Skin epidermis (tissue), 12 donors: ENCODE measurements around the gene IP6K3.
A peak's percentile ranks its signal among the peaks of the same experiment; 100 is the strongest.

Experiments
- H3K27ac ChIP-seq, 21 experiments: fragments of 200-600 bp; sonication (generic) in 11 of 21; one replicate each; pipeline ENCODE4 v1.5.0; 2020; ENCODE audit warnings: mild to moderate bottlenecking in 3 of 21, inconsistent platforms in 2 of 21, moderate library complexity in 2 of 21
- H3K4me3 ChIP-seq, 7 experiments: fragments of 200-600 bp; sonication (generic) in 2 of 7; one replicate each; pipeline ENCODE4 v1.5.0; 2020; ENCODE audit warnings: inconsistent platforms in 2 of 7, mild to moderate bottlenecking in 2 of 7, moderate library complexity in 1 of 7

The IP6K3 gene

GRCh38 chr6:33683576-33684427 lies 62.9 kb downstream of the IP6K3 start:
- peak overlapping the region in 9 of 21 experiments; percentile 6 to 67 (median 31) for H3K27ac ChIP-seq
- H3K4me3 ChIP-seq, result no peak overlapping the region

- peak overlapping the region in 8 of 21 experiments; percentile 6 to 67 (median 35) for H3K27ac ChIP-seq
- H3K4me3 ChIP-seq, result no peak overlapping the region
Measured at GRCh38 chr6:33683051-33683571, 63.6 kb downstream of the IP6K3 start.

GRCh38 chr6:33682341-33682740 lies 64.4 kb downstream of the IP6K3 start:
- H3K4me3 ChIP-seq, result no peak overlapping the region
- peak overlapping the region in 2 of 21 experiments; percentile 39 to 55 for H3K27ac ChIP-seq

- no peak overlapping the region for H3K27ac ChIP-seq
- H3K4me3 ChIP-seq, result no peak overlapping the region
Measured at GRCh38 chr6:33679761-33680160, 66.9 kb downstream of the IP6K3 start.

- H3K4me3 ChIP-seq, result no peak overlapping the region
- H3K27ac ChIP-seq, result no peak overlapping the region
Measured at GRCh38 chr6:33678932-33679490, 67.7 kb downstream of the IP6K3 start.

GRCh38 chr6:33678233-33678931 lies 68.3 kb downstream of the IP6K3 start:
- H3K4me3 ChIP-seq, result no peak overlapping the region
- no peak overlapping the region for H3K27ac ChIP-seq

GRCh38 chr6:33677689-33678088 lies 69.0 kb downstream of the IP6K3 start:
- H3K4me3 ChIP-seq, result no peak overlapping the region
- no peak overlapping the region for H3K27ac ChIP-seq

GRCh38 chr6:33677143-33677660 lies 69.5 kb downstream of the IP6K3 start:
- H3K27ac ChIP-seq, result peak overlapping the region in 13 of 21 experiments; percentile 13 to 69 (median 50)
- no peak overlapping the region for H3K4me3 ChIP-seq

- peak overlapping the region in 13 of 21 experiments; percentile 13 to 69 (median 50) for H3K27ac ChIP-seq
- H3K4me3 ChIP-seq, result no peak overlapping the region
Measured at GRCh38 chr6:33676416-33677142, 70.1 kb downstream of the IP6K3 start.

- peak overlapping the region in 2 of 21 experiments; percentile 40 to 52 for H3K27ac ChIP-seq
Measured at GRCh38 chr6:33675968-33676367, 70.7 kb downstream of the IP6K3 start.

GRCh38 chr6:33673851-33674250 lies 72.9 kb downstream of the IP6K3 start:
- no peak overlapping the region for H3K4me3 ChIP-seq
- H3K27ac ChIP-seq, result peak overlapping the region in 1 of 21 experiments; percentile 63

More at GRCh38 chr6:33675968-33676367, 70.7 kb downstream of the IP6K3 start:
- H3K4me3 ChIP-seq, result no peak overlapping the region

GRCh38 chr6:33672808-33673207 lies 73.9 kb downstream of the IP6K3 start:
- Histone ChIP-seq H3K27ac (peak overlapping the region in 3 of 21 experiments; percentile 21 to 63 (median 58)), H3K4me3 (no peak overlapping the region)

- Histone ChIP-seq H3K27ac (peak overlapping the region in 3 of 21 experiments; percentile 1 to 52 (median 39)), H3K4me3 (no peak overlapping the region)
Measured at GRCh38 chr6:33671744-33672072, 75.0 kb downstream of the IP6K3 start.
